Gastroesophageal sphincter (tissue), 4 donors: ENCODE measurements around the gene DST. TPM values are rescaled to one million over a fixed set of nuclear protein-coding genes. Genes with fewer than 3 reads are reported as not detected.

Experiments
- ATAC-seq: fragments of 150-250 bp; one replicate; pipeline ENCODE4 v1.9.1; 2016; ENCODE audit warnings: mild to moderate bottlenecking, moderate library complexity
- H3K27ac ChIP-seq, 4 donors: fragments of 200-600 bp; sonication (generic) in 3 of 4; 1 replicate in 3 of 4; 2 replicates in 1 of 4; pipeline ENCODE4 v1.5.1; 2016 to 2019
- H3K27me3 ChIP-seq: fragments of 200-600 bp; sonication (generic); one replicate; pipeline ENCODE4 v1.5.1; 2019
- H3K36me3 ChIP-seq, 2 donors: fragments of 200-600 bp; sonication (generic); one replicate each; pipeline ENCODE4 v1.5.1; 2019; ENCODE audit warnings: control low read depth in 1 of 2
- H3K4me1 ChIP-seq, 3 donors: fragments of 200-600 bp; sonication (generic); 1 replicate in 2 of 3; 2 replicates in 1 of 3; pipeline ENCODE4 v1.5.1; 2016 to 2019; ENCODE audit warnings: control low read depth in 2 of 3
- H3K4me3 ChIP-seq, 2 donors: fragments of 200-600 bp; sonication (generic); one replicate each; pipeline ENCODE4 v1.5.1; 2019; ENCODE audit warnings: mild to moderate bottlenecking in 1 of 2, moderate library complexity in 1 of 2
- H3K9me3 ChIP-seq, 3 donors: fragments of 200-600 bp; sonication (generic); one replicate each; pipeline ENCODE4 v1.5.1; 2017 to 2019; ENCODE audit warnings: control low read depth in 2 of 3
- CTCF ChIP-seq, 4 experiments: fragments of 200-600 bp in 2 of 4; fragments of 450-650 bp in 2 of 4; sonication (generic) in 1 of 4; IDR thresholded peaks; one replicate each; pipeline ENCODE4 v1.5.1; 2017 to 2019; ENCODE audit warnings: antibody characterized with exemption in 4 of 4, mild to moderate bottlenecking in 2 of 4, moderate library complexity in 2 of 4
- EP300 ChIP-seq: sonication (generic); formaldehyde crosslinking; IDR thresholded peaks from one replicate; pipeline ENCODE4 v1.6.1; 2017; ENCODE audit warnings: antibody characterized with exemption, mild to moderate bottlenecking
- POLR2A ChIP-seq, 2 donors: fragments of 450-650 bp; IDR thresholded peaks; one replicate each; pipeline ENCODE4 v1.6.1; 2017; ENCODE audit warnings: antibody characterized with exemption in 2 of 2, mild to moderate bottlenecking in 2 of 2, moderate library complexity in 1 of 2
- POLR2AphosphoS5 ChIP-seq: sonication (generic); formaldehyde crosslinking; IDR thresholded peaks from one replicate; pipeline ENCODE4 v1.6.1; 2017; ENCODE audit warnings: antibody characterized with exemption
- WGBS, 2 donors: methylation state at CpG; one replicate each; pipeline ENCODE4 v1.1.5; 2018; ENCODE audit warnings: low coverage in 1 of 2; 5-methylcytosine and 5-hydroxymethylcytosine counted together
- total RNA-seq, 4 donors: library from RNA; depleted of rRNA; stranded (reverse); fragments of >200 nt; gene quantifications; one replicate each; pipeline ENCODE4 v1.1.0, GENCODE V29; 2016

Gene DST
- total RNA-seq, 4 donors from 2014 or later, result 442 to 716 (median 661) TPM

- Histone ChIP-seq H3K27ac (peak overlapping the region; percentile 64 to 77 (median 64)), H3K36me3 (peaks cover 0 to 12% of the 10 kb centered on the region in 2 donors), H3K9me3 (no peaks in the 10 kb centered on the region), H3K4me1 (peaks cover 0 to 84% (median 8%) of the 10 kb centered on the region in 3 donors), H3K27me3 (no peaks in the 10 kb centered on the region), H3K4me3 (peak overlapping the region; percentile 1 to 22)
- 0 to 9% methylated on average over 1 of the region's 1 CpG for WGBS, 2 donors
- ATAC-seq, result no peak
- no peak for TF ChIP-seq POLR2AphosphoS5
- peak in 1 of 4 experiments; percentile 14 for TF ChIP-seq CTCF (IDR thresholded peaks at IDR 0.05)
- no peak for TF ChIP-seq POLR2A (IDR thresholded peaks at IDR 0.05)
Measured at GRCh38 chr6:56550301-56550700, 92.4 kb downstream of the DST start.

GRCh38 chr6:56549014-56549413, 93.7 kb downstream of the DST start:
- H3K36me3 ChIP-seq, result no peaks in the 10 kb centered on the region
- TF ChIP-seq EP300 (no peak), POLR2A (IDR thresholded peaks at IDR 0.05) (no peak), POLR2AphosphoS5 (no peak), CTCF (IDR thresholded peaks at IDR 0.05) (peak; percentile 19 to 64 (median 50))
- H3K27ac ChIP-seq, result peak overlapping the region; percentile 61 to 77 (median 64)
- no peaks in the 10 kb centered on the region for H3K27me3 ChIP-seq
- H3K4me1 ChIP-seq, result peaks cover 0 to 88% (median 13%) of the 10 kb centered on the region in 3 donors
- no peak for ATAC-seq
- H3K9me3 ChIP-seq, result no peaks in the 10 kb centered on the region
- H3K4me3 ChIP-seq, result no peak overlapping the region
- 3 to 6% methylated on average over 2 of the region's 2 CpGs for WGBS, 2 donors

GRCh38 chr6:56547687-56548086, 95.0 kb downstream of the DST start:
- Histone ChIP-seq H3K4me3 (no peak overlapping the region), H3K9me3 (no peaks in the 10 kb centered on the region), H3K27ac (peak overlapping the region; percentile 4 to 77 (median 64)), H3K36me3 (no peaks in the 10 kb centered on the region), H3K27me3 (no peaks in the 10 kb centered on the region), H3K4me1 (peaks cover 0 to 90% (median 13%) of the 10 kb centered on the region in 3 donors)
- ATAC-seq, result no peak
- no peak for TF ChIP-seq POLR2AphosphoS5
- TF ChIP-seq CTCF (IDR thresholded peaks at IDR 0.05), result no peak
- no peak for TF ChIP-seq POLR2A (IDR thresholded peaks at IDR 0.05)
- no peak for TF ChIP-seq EP300
- WGBS, 2 donors, result 30 to 64% methylated on average over 1 of the region's 1 CpG

GRCh38 chr6:56542364-56543331, 100.0 kb downstream of the DST start:
- no peaks in the 10 kb centered on the region for H3K36me3 ChIP-seq
- WGBS, 2 donors, result 0 to 4% methylated on average over 5 to 12 of the region's 50 CpGs
- TF ChIP-seq CTCF (IDR thresholded peaks at IDR 0.05), result peak in 2 of 4 experiments; percentile 34 to 76
- peak; percentile 97 for TF ChIP-seq POLR2AphosphoS5
- no peak for TF ChIP-seq EP300
- peak; percentile 93 to 96 for TF ChIP-seq POLR2A (IDR thresholded peaks at IDR 0.05)
- no peaks in the 10 kb centered on the region for H3K27me3 ChIP-seq
- H3K27ac ChIP-seq, result peak overlapping the region; percentile 75 to 94 (median 92)
- no peaks in the 10 kb centered on the region for H3K9me3 ChIP-seq
- ATAC-seq, result peak; percentile 97
- peak overlapping the region; percentile 48 to 65 for H3K4me3 ChIP-seq
- peaks cover 3 to 55% (median 13%) of the 10 kb centered on the region in 3 donors for H3K4me1 ChIP-seq
